Right ventricle myocardium inferior (tissue), 1 donor: ENCODE results near the gene CAMSAP2. TPM values are rescaled to one million over a fixed set of nuclear protein-coding genes. Genes with fewer than 3 reads are reported as not detected.
"Not testable (repeated sequence)": the region's sequence is repeated elsewhere in the genome, so short reads cannot be mapped to it uniquely, and the experiment has no call there.

Source experiments
- ATAC-seq: fragments of 200-7000 bp; cut with Tn5 transposase; one replicate; pipeline ENCODE4 v1.9.1; 2020; ENCODE audit warnings: mild to moderate bottlenecking, moderate library complexity
- DNase-seq: peaks from one replicate; pipeline ENCODE4 v3.0.0; 2021; ENCODE audit errors: missing footprints
- intact Hi-C: fragments of 100-400 bp; cut with DNase I; formaldehyde crosslinking; loops from one replicate; pipeline ENCODE4 v1.11.0; 2022
- total RNA-seq: library from RNA; stranded (reverse); fragmentation: NEBNext Ultra II Directional; extraction: Animal tissue kit (Norgen Biotek cat#: 25700); gene quantifications from one replicate; pipeline ENCODE4 v1.2.1, GENCODE V29; 2021
- donor health status: DM: no; HTN: yes; CAD: no; lungs with severe emphysema.

CAMSAP2 gene
- total RNA-seq, 1 donor from 2014 or later = 37.4 TPM

DNA sequence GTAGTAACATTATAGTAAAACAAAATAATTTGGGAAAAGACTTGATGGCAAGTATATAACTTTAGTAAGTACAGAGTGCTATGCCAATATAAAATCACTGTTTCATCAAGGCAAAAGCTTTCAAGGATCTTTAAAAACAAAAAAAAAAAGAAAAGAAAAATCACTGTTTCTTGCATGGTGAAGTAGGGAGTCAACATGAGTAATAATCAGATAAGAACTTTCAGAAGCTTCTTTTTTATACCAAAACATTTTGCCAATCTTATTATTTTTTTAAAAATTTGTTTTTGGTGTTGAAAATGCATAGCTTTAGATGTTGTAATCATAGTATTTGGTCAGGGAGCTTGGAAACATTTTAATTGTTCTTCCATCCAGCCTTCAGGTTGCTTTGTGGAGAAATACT lies 37.2 kb downstream of the CAMSAP2 start:
- no peak for DNase-seq
- intact Hi-C loops = no loop called here
- no peak for ATAC-seq

DNA sequence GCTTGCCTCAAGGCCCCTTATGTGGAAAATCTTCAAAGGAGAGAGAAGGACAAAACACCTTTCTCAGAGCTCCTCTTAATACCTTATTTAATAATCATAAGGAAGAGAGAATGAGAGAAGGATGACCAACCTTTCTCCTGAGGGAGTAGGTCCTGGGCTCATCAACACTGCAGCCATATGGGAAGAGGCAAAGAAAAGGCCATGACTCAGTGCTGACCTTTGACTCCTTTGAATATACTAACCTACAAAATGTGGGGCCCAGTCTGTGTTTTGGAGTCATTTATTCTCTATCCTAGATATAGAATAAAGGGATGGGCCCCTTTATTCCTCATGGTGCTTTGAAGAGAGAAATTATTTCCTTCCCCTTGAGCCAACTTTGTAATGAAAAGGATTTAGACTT lies 38.3 kb downstream of the CAMSAP2 start:
- ATAC-seq (no peak), DNase-seq (no peak)
- intact Hi-C loops = no loop called here

DNA sequence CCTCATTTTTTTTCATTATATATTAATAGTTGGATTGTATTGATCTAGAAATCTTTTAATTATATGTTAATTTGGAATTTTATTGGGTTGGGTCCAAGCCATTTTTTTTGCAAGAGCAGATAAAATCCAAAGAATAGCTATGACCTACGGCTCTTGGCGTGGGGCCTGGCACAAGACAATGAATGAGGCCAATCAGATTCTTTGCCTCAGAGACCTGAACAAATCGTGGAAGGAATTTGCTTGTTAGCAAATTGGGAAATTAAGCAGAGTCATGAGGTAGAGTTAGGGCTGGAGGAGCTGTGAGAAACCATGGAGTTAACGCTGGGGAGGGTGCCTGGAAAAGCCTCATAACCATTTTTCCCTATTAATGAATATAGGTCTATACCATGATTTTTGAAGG lies 40.1 kb downstream of the CAMSAP2 start:
- no peak for DNase-seq
- intact Hi-C loops = no loop called here
- ATAC-seq = no peak

DNA sequence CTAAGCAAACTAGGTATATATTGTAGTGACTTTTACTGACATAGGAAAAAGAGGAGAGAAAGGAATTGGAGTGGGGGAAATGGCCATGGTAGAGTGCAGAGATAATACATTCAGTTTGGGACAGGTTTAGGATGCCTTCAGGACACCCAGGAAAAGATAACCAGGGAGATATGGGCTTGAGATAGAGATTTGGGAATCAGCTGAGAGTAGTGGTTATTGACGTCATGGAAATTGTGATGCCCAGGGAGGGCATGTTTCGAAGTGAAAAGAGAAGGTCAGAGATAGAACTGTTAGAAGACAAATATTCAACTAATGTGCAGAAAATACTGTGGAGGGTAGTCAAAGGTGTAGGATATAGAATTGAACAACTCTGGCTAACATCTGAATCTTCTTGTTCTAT lies 40.6 kb downstream of the CAMSAP2 start:
- intact Hi-C loops = no loop called here
- ATAC-seq = no peak
- no peak for DNase-seq

DNA sequence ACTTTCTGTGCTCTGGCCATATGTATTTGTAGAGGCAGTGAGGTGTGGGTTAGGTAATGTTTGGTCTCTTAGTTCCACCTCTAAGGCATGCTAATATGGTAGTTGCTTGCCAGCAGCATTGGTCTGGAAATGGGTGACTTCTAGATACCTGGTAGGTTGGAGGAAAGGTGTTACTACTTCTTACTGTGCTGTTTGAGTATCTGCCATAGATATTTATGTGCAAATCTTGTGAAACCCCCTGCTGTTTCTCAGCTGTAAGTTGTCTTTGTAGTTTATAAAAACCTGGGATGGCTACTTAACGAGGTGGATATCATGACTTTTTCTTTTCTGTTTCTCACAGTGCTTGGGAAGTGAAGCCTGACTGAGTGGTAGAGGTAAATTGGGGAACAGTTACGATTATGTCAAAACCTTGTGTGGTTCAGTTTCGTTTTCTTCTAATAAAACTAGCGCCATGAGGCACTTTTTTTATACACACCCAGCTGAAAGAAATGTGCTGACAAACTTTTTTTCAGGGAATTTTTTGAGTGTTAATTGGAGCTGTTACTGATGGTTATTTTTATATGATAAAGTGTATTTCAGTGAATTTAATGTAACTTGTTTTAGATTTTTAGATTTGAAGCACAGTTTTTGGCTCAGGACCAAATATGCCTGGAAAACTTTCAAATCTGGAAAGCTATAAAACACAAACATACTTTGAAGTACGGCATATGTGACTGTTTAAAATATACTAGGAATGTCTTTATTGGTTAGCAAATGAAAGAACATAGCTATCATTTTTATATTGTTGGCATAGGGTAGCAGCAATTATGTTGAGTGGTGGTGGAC lies 42.1 kb downstream of the CAMSAP2 start:
- no peak for DNase-seq
- ATAC-seq = no peak
- intact Hi-C loops = loop anchor here (2.0 kb wide), 1 partner anchor 42 kb away; the partner anchor contains the start of gene CAMSAP2

DNA sequence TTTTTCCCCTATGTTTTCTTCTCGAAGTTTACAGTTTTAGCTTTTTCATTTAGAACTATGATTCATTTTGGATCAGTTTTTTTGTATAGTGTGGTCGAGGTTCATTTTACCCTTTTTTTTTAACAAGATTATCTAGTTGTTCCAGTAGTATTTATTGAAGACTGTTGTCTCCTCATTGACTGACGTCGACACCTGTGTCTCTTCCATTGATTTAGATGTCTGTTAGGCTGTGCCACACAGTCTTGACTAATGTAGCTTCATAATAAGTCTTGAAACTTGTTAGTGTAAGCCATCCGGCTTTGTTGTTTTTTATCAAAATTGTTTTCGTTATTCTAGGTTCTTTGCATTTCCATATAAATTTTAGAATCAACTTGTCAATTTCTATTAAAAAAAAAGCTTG lies 45.2 kb downstream of the CAMSAP2 start:
- intact Hi-C loops = no loop called here
- ATAC-seq (no peak), DNase-seq (no peak)

DNA sequence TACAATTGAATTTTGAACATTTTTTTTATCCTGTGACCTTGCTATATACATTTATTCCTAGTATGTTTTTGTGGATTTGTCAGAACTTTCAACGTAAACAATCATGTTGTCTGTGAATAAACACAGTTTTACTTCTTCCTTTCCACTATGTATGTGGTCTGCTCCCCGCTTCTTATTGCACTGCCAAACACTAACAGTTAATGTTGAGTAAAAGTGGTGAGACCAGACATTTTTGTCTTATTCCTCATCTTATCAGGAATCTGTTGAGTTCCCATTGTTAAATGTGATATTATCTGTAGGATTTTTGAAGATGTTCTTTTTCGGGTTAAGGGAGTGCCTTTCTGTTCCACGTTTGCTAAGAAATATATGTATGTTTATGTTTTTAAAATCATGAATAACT lies 45.9 kb downstream of the CAMSAP2 start:
- DNase-seq = no peak
- intact Hi-C loops = no loop called here
- ATAC-seq = no peak

DNA sequence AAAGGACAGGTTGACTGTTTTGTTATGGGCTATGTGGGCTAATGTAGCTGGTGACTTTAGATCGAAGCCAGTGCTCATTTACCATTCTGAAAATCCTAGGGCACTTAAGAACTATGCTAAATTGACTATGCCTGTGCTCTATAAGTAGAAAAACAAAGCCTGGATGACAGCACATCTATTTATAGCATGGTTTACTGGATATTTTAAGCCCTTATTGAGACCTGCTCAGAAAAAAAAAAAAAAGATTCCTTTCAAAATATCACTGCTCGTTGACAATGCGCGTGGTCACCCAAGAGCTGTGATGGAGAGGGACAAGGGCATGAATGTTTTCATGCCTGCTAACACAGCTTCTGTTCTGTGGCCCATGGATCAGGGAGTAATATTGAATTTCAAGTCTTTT lies 48.1 kb downstream of the CAMSAP2 start:
- ATAC-seq = no peak
- intact Hi-C loops = no loop called here
- no peak for DNase-seq

DNA sequence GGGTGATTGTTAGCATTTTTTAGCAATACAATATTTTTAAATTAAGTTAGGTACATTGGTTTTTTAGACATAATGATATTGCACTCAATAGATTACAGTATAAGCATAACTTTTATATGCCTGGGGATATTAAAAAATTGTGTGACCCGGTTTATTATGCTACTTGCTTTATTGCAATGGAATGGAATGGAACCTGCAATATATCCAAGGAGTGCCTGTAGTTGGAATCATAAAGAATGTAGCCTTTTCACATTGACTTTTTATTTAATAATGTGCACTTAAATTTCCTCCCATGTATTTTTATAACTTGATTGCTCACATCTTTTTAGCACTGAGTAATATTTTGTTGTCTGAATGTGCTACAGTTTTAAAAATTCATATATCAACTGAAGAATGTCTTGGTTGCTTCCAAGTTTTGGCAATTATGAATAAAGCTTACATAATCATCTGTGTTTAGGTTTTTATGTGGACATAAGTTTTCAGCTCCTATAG lies 49.2 kb downstream of the CAMSAP2 start:
- no peak for ATAC-seq
- DNase-seq = no peak
- intact Hi-C loops = no loop called here

DNA sequence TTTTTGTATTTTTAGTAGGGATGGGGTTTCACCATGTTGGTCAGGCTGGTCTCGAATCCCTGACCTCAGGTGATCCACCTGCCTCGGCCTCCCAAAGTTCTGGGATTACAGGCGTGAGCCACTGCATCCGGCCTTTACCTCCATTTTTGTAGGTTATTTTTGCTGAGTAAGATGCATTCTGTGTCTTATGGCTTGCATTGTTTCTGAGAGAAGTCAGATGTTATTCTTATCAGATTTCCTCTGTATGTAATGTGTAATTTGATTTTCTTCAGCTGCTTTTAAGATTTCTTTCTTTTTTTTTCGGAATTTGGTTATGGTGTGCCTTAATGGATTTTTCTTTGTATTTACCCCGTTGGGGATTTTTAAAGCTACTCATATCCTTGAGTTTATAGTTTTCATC lies 52.3 kb downstream of the CAMSAP2 start:
- ATAC-seq, DNase-seq, intact Hi-C loops: not testable (repeated sequence)

DNA sequence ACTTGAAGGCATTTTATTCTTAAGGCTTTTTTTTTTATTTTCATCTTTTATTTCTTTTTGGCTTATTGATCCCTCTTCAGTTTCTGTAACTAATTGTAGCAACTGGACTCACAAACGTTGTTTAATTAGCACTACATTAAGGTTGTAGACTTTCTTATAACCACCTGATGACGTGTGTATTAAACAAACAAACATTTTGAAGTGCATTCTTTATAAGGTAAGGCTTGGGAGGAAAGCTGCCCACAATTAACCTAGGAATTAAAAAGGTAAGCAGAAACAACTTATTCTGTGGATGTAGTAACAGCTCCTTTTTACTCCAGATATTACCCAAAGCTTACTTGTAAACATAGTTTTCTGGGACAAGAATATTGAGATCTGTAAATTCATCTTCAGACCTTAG lies 55.0 kb downstream of the CAMSAP2 start:
- DNase-seq (no peak), ATAC-seq (no peak)
- intact Hi-C loops = no loop called here

DNA sequence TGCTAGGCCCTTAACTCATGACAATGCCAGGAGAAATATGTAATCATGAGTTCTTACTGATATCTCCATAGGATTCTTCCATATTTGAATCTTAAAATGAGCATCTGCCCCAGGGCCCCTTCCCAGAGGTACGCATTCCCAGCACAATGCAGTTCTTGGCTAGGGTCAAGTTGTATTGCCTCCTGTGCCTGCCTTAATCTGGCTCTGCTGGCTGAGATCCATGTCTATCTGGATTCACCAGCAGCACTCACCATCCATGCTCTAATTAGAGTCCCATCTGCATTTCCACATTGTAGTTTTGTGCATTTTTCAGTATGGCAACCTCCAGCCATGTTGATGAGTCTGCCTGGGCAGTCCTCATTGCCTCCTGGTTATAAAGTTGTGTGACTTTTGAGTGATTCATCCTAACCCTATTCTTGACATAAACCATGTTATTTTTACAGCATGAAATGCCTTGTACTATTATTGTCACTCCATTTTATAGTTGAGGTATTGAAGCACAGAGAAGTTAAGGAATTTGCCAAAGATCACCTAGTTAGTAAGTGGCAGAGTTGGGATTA lies 55.9 kb downstream of the CAMSAP2 start:
- ATAC-seq (no peak), DNase-seq (no peak)
- intact Hi-C loops = no loop called here

DNA sequence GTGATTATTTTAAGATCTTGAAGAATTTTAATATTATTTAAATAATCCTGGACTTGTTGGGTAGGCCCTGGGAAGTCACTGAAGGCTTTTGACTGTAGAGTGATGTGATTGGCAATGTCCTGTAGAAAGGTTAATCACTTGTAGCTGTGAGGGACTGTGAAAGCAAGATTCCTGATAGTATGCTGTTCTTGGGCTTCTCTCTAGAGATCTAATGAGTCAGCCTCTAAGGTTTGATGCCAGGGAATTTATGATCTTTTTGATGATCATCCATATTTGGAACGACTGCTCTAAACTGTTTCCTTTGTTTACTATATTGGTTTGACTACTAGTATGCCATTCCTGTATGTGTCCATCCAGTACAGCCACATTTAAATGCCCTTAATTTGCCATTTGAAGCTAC lies 56.5 kb downstream of the CAMSAP2 start:
- ATAC-seq (no peak), DNase-seq (no peak)
- intact Hi-C loops = no loop called here

DNA sequence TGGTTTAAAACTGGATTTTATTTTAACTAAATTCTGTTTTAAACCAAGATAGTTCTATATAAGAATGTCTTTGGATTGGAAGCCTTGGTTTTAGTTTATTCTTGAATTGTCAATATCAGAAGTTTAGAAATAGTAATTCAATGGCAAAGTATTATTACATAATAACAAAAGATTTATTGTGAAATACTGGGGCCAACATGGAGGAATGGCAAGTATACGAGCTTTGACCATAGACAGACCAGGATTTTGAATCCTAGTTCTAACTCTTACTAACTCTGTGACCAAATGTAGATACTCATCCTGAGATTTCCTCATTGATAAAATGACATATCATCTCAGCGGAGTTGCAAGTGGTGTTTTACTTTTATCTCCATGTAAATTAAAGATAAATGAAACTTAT lies 63.3 kb downstream of the CAMSAP2 start:
- intact Hi-C loops = loop anchor here (2.0 kb wide), 2 partner anchors 63 to 133 kb away; partner anchors contain the start of genes CAMSAP2 and DDX59
- ATAC-seq = no peak

DNA sequence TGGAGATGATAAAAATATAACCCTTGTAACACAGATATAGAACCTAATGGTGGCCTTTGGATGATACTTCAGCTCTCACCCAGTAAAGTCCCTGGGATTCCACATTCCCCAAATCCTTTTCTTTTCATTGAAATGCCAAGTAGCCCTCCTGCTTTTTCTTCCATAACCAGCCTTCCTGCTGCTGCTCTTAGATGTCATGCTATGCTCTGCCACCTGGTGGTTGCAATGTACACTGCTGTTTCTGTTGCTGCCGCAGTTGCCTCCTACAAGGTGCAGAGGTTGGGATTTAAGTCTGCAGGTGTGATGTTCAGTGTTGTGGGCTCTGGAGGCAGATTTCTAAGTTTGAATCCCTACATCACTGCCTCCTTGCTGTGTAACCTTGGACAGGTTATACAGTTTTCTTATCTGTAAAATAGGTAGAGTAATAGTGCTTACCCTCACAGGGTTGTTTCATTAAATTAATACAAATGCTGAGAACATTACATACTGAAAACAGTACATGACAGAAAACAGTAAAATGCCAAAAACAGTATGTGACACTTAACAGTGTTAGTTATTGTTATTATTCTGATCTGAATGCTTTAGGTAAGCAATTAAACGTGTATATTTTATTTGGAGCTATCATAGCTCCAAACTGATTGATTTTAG lies 64.3 kb downstream of the CAMSAP2 start:
- peak; percentile 76 for ATAC-seq
- DNase-seq = peak; percentile 72
- intact Hi-C loops = loop anchor here (1.0 to 2.0 kb wide), 3 partner anchors 64 to 183 kb away; partner anchors contain the start of genes CAMSAP2, DDX59 and KIF14

More for the DNA sequence above, 63.3 kb downstream of the CAMSAP2 start:
- no peak for DNase-seq

DNA sequence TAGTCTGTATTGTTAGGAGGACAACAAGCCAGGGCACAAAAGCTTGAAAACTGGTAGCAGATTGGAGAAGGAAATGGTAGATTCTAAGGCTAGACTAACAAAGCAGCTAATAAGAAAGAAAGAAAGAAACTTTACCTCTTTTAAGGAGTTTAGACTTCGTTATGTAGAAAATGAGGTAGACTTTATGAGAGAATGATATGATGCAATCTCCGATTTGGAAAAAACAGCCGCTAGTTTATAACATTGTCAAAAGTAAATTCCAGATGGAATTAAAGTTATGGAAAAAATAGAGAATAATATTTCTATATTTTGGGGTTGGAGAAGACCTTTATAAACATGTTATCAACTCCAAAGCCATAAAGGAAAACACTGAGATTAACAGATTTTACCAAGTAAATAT lies 67.0 kb downstream of the CAMSAP2 start:
- ATAC-seq = no peak
- intact Hi-C loops = no loop called here
- DNase-seq = no peak

DNA sequence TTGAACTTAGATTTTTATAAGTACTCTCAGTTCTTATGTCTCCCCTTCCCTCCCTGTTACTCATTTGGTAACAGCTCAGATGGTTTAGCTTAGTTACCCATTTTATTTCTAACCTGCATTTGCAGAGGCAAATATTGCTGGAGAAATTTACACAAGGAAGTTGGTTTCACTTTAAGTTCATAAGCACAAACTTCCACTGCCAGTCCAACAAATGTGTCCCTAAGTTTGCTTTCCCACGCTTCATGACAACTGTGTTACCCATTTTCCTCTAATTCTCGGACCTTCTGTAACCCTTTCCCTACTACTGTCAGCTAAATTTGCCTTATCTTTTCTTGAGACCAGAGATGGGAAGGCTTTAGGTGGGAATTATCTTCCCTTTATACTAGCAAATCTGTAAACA lies 70.2 kb downstream of the CAMSAP2 start:
- intact Hi-C loops = no loop called here
- DNase-seq = no peak
- ATAC-seq = no peak

DNA sequence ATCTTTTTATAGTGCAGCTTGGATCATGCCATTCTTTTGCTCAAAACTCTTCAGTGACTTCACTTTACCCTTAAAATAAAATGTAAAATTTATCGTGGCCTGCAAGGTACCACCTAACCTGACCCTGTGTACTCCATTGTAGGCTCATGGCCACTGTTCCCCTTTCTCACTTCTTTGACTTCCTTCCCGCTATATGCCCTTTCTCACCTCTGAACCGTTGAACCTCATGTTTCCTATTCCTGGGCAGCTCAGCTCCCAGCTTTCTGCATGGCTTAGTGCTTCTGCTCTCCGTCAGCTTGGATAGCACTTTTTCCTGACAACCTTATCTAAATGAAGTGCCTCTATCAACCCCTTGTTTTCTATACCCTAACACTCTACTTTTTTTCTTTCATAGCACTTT lies 73.0 kb downstream of the CAMSAP2 start:
- no peak for DNase-seq
- ATAC-seq = no peak

DNA sequence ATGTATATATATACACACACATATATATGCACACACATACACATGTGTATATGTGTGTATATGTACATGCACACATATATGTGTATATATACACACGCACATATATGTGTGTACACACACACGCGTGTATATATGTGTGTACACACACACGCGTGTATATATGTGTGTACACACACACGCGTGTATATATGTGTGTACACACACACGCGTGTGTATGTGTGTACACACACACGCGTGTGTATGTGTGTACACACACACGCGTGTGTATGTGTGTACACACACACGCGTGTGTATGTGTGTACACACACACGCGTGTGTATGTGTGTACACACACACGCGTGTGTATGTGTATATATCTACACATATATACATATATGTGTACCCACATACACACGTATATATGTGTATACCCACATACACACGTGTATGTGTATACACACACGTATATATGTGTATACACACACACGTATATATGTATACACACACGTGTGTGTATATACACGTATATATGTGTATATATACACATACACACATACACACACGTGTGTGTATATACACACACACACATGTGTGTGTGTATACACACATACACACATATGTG lies 78.0 kb downstream of the CAMSAP2 start:
- ATAC-seq, intact Hi-C loops, DNase-seq: not testable (repeated sequence)

More for the DNA sequence above, 73.0 kb downstream of the CAMSAP2 start:
- intact Hi-C loops = no loop called here
